Spleen (tissue), 7 donors: ENCODE measurements around the gene HMBS.

Experiments used
- CTCF ChIP-seq, 11 experiments: fragments of 200-600 bp in 7 of 11; fragments of 450-650 bp in 4 of 11; sonication (generic) in 4 of 11; IDR thresholded peaks in 8 of 11; conservative IDR thresholded peaks in 3 of 11; 1 replicate in 7 of 11; 2 replicates in 4 of 11; pipeline versions ENCODE4 v1.4.0 to v1.8.0; 2016 to 2021; ENCODE audit warnings: antibody characterized with exemption in 11 of 11, inconsistent platforms in 4 of 11, mild to moderate bottlenecking in 1 of 11
- POLR2A ChIP-seq, 3 donors: fragments of 450-650 bp; IDR thresholded peaks; one replicate each; pipeline ENCODE4 v1.5.1; 2017; ENCODE audit warnings: antibody characterized with exemption in 3 of 3, mild to moderate bottlenecking in 1 of 3
- POLR2AphosphoS5 ChIP-seq, 3 donors: sonication (generic); formaldehyde crosslinking; IDR thresholded peaks; one replicate each; pipeline ENCODE4 v1.5.1; 2017; ENCODE audit warnings: antibody characterized with exemption in 3 of 3
- donor health status: DM: no; HTN: no; CAD: no; lungs with moderate emphysema.
- donor health status: DM: no; HTN: no; CAD: no.
- donor health status: DM: no; HTN: no; CAD: no.

- TF ChIP-seq CTCF (IDR thresholded peaks at IDR 0.05 in 8 of 11, conservative IDR thresholded peaks at IDR 0.05 in 3 of 11) (no peak), POLR2A (IDR thresholded peaks at IDR 0.05) (no peak), POLR2AphosphoS5 (IDR thresholded peaks at IDR 0.05) (no peak)
These were observed 37.5 kb upstream of the HMBS start for GRCh38 chr11:119047205-119047604.
